ENCODE data around the gene MAPK12.

- TF ChIP-seq MXI1 (conservative IDR thresholded peaks at IDR 0.05; ENCODE audit: poor library complexity, severe bottlenecking) (no peak), RAD21 (conservative IDR thresholded peaks at IDR 0.05) (no peak), EP300 (conservative IDR thresholded peaks at IDR 0.05; ENCODE audit: poor library complexity, severe bottlenecking) (no peak), EZH2 (IDR thresholded peaks at IDR 0.05; ENCODE audit: borderline replicate concordance, insufficient read depth, low read length, poor library complexity, severe bottlenecking) (no peak), TAF1 (IDR thresholded peaks at IDR 0.05; ENCODE audit: low read depth) (no peak), POLR2AphosphoS5 (IDR thresholded peaks at IDR 0.05) (no peak)
- TF ChIP-seq, protein P1, sequence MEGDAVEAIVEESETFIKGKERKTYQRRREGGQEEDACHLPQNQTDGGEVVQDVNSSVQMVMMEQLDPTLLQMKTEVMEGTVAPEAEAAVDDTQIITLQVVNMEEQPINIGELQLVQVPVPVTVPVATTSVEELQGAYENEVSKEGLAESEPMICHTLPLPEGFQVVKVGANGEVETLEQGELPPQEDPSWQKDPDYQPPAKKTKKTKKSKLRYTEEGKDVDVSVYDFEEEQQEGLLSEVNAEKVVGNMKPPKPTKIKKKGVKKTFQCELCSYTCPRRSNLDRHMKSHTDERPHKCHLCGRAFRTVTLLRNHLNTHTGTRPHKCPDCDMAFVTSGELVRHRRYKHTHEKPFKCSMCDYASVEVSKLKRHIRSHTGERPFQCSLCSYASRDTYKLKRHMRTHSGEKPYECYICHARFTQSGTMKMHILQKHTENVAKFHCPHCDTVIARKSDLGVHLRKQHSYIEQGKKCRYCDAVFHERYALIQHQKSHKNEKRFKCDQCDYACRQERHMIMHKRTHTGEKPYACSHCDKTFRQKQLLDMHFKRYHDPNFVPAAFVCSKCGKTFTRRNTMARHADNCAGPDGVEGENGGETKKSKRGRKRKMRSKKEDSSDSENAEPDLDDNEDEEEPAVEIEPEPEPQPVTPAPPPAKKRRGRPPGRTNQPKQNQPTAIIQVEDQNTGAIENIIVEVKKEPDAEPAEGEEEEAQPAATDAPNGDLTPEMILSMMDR (IDR thresholded peaks at IDR 0.05; ENCODE audit: poor library complexity, severe bottlenecking) = no peak
Measured at GRCh38 chr22:50243685-50244419, 17.6 kb downstream of the MAPK12 start.
